ENCODE results near the gene ZNF497. TPM values are rescaled to one million over a fixed set of nuclear protein-coding genes. Genes with fewer than 3 reads are reported as not detected.

The ZNF497 gene
- total RNA-seq, 1 donor from 2014 or later = 3.4 TPM

DNA sequence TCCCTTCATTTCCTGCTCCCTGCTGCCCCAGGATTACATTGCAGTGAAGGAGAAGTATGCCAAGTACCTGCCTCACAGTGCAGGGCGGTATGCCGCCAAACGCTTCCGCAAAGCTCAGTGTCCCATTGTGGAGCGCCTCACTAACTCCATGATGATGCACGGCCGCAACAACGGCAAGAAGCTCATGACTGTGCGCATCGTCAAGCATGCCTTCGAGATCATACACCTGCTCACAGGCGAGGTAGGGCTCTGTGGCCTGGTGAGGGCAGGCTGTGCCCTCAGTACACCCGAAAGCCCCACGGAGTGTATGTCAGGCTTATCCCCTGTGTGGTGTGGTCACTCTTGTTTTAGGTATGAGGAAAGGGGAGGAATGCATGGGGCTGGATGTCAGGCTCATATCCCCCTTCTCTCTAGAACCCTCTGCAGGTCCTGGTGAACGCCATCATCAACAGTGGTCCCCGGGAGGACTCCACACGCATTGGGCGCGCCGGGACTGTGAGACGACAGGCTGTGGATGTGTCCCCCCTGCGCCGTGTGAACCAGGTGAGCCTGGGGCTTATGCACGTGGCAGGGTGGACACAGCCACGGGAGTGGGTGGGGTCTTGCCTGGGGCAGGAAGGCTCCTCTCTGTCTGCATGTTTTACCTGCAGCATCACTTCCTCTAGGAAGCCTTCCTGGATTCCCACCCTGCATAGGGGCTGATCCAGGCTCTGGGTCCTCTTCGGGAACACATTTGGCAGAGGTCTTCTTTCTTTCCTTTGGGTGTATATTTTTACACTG, 30.6 kb upstream of the ZNF497 start:
- H3K4me1 ChIP-seq = peaks cover 33% of the 10 kb centered on the region

DNA sequence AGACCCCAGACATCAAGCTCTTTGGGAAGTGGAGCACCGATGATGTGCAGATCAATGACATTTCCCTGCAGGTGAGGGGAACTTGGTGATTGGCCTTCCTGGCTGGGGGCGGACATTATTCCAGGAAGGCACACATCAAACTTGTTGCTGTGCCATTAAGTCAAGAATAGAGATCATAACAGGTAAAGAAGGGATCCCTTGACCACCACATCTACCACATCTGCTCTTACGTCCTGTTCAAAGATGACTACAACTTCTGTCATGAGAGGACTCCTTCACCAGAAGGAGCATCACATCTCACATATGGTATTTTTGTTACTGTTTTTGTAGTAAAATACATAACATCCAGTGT, 25.6 kb upstream of the ZNF497 start:
- no peak for DNase-seq (ENCODE audit: extremely low spot score in 2 of 2)
- Histone ChIP-seq H3K27ac (peak overlapping the region; percentile 89), H3K27me3 (no peaks in the 10 kb centered on the region), H3K9me3 (no peaks in the 10 kb centered on the region), H3K4me1 (peaks cover 41% of the 10 kb centered on the region), H3K36me3 (peaks cover 0 to 40% of the 10 kb centered on the region in 2 donors), H3K4me3 (peak overlapping the region; percentile 76 to 91)
- intact Hi-C loops (cut with DNase I) = no loop called here
- TF ChIP-seq POLR2A (IDR thresholded peaks at IDR 0.05) (no peak), POLR2AphosphoS5 (IDR thresholded peaks at IDR 0.05; ENCODE audit: insufficient read depth in 1 of 2, low read depth in 1 of 2) (no peak)
- TF ChIP-seq, protein P1, sequence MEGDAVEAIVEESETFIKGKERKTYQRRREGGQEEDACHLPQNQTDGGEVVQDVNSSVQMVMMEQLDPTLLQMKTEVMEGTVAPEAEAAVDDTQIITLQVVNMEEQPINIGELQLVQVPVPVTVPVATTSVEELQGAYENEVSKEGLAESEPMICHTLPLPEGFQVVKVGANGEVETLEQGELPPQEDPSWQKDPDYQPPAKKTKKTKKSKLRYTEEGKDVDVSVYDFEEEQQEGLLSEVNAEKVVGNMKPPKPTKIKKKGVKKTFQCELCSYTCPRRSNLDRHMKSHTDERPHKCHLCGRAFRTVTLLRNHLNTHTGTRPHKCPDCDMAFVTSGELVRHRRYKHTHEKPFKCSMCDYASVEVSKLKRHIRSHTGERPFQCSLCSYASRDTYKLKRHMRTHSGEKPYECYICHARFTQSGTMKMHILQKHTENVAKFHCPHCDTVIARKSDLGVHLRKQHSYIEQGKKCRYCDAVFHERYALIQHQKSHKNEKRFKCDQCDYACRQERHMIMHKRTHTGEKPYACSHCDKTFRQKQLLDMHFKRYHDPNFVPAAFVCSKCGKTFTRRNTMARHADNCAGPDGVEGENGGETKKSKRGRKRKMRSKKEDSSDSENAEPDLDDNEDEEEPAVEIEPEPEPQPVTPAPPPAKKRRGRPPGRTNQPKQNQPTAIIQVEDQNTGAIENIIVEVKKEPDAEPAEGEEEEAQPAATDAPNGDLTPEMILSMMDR (IDR thresholded peaks at IDR 0.05) = no peak

More for the DNA sequence above, 30.6 kb upstream of the ZNF497 start:
- Histone ChIP-seq H3K4me3 (no peak overlapping the region), H3K27me3 (no peaks in the 10 kb centered on the region), H3K36me3 (peaks cover 3 to 58% of the 10 kb centered on the region in 2 donors), H3K9me3 (no peaks in the 10 kb centered on the region), H3K27ac (no peak overlapping the region)
- TF ChIP-seq, protein P1 (IDR thresholded peaks at IDR 0.05) = no peak
- TF ChIP-seq POLR2AphosphoS5 (IDR thresholded peaks at IDR 0.05; ENCODE audit: insufficient read depth in 1 of 2, low read depth in 1 of 2) (no peak), POLR2A (IDR thresholded peaks at IDR 0.05) (no peak)
- no peak for DNase-seq (ENCODE audit: extremely low spot score in 2 of 2)
- intact Hi-C loops (cut with DNase I) = no loop called here

DNA sequence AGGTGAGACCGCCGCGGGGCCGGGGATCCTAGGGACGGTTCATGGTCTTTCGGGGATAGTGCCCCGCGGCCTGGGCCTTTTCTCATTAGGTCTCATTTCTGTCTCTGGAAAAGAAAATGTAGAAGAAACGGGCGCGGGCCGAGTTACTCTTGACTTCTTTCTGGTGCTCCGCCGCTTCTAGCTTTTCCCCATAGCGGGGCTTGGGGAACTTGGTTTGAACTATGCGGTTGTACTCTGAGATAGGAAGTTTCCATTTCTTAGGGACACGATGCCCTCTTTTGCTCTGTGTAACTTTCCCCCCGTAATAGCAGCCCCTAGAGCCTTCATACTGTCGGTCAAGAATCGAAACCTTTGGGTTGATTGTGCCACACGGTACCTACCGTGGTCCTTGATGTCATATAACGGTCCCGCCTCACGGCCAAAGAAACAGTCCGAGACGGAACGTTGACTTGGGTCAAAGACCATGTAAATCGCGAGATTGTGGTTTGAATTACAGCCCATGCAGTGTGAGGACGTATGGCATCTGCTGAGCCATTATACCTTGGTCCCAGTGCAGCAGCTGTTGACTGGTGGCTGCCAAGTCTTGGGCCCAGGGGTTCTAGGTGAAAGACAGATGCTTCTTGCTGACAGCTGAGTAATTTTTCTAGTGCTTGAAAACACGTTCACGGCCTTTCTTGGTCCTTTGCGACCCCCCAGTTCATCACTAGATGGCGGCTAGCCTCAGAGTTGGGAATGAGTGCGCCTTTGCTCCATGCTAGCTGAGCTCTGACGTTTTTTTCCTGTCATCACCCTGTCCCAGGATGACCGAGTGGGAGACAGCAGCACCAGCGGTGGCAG, 25.0 kb upstream of the ZNF497 start:
- DNase-seq (ENCODE audit: extremely low spot score in 2 of 2) = peak in 1 of 2 donors; percentile 85
- H3K27ac ChIP-seq = peak overlapping the region; percentile 89
- no peaks in the 10 kb centered on the region for H3K27me3 ChIP-seq
- intact Hi-C loops (cut with DNase I) = no loop called here
- TF ChIP-seq, protein P1 (IDR thresholded peaks at IDR 0.05) = no peak
- H3K36me3 ChIP-seq = peaks cover 0 to 34% of the 10 kb centered on the region in 2 donors
- H3K4me3 ChIP-seq = peak overlapping the region; percentile 76 to 91
- H3K4me1 ChIP-seq = peaks cover 41% of the 10 kb centered on the region
- no peaks in the 10 kb centered on the region for H3K9me3 ChIP-seq

DNA sequence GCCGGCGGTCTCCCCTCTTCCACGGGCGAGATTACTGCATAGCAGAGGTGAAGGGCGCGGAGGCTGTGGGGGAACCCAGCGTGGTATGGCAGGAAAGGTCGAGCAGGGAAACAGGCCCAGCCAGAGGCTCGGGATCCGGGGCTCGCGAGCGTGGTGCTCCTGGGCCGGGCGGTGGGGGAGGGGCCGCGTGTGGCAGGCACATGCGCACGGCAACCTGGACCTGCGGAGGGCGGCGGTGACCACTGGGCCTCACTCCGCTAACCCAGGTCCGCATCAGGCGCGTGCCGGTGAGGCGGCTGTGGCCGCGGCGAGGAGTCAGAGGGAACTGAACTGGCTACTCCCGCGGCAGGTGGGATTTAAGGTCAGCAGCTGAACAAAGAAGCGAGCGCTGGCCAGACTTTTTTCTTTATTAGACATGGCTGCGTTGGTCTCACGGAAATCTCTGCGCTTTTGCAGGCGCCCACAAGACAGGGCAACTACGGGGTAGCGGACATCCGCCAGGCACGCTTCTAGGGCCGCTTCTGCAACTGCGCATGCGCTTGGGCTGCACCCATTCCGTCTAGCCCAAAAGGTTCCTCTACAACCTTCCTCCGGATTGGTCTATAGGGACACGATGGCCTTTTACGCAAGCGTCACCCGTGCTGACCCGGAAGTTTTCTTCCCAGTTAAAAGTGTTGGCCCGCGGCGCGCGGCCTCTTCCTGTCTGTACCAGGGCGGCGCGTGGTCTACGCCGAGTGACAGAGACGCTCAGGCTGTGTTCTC, 24.2 kb upstream of the ZNF497 start, which contains the start of gene RPS5:
TSS of gene RPS5 (plus strand) at position 694 of the 762 bp plus-strand sequence. CDS start 869 bp downstream, outside the sequence.
- peak within 1 kb of the TSS; percentile 76 to 91 for H3K4me3 ChIP-seq
- peak in 1 of 2 donors; percentile 97 for DNase-seq (ENCODE audit: extremely low spot score in 2 of 2)
- H3K9me3 ChIP-seq = no peaks in the 10 kb centered on the region
- intact Hi-C loops (cut with DNase I) = no loop called here
- peaks cover 0 to 28% of the 10 kb centered on the region in 2 donors for H3K36me3 ChIP-seq
- H3K27me3 ChIP-seq = no peaks in the 10 kb centered on the region
- peaks cover 48% of the 10 kb centered on the region for H3K4me1 ChIP-seq
- TF ChIP-seq POLR2A (IDR thresholded peaks at IDR 0.05) = peak in 1 of 2 donors; percentile 28
- TF ChIP-seq, protein P1 (IDR thresholded peaks at IDR 0.05) = no peak
- TF ChIP-seq POLR2AphosphoS5 (IDR thresholded peaks at IDR 0.05; ENCODE audit: insufficient read depth in 1 of 2, low read depth in 1 of 2) = peak; percentile 93 to 99
- peak within 1 kb of the TSS; percentile 89 for H3K27ac ChIP-seq
